ENCODE results near the gene AEBP1.

The AEBP1 gene

DNA sequence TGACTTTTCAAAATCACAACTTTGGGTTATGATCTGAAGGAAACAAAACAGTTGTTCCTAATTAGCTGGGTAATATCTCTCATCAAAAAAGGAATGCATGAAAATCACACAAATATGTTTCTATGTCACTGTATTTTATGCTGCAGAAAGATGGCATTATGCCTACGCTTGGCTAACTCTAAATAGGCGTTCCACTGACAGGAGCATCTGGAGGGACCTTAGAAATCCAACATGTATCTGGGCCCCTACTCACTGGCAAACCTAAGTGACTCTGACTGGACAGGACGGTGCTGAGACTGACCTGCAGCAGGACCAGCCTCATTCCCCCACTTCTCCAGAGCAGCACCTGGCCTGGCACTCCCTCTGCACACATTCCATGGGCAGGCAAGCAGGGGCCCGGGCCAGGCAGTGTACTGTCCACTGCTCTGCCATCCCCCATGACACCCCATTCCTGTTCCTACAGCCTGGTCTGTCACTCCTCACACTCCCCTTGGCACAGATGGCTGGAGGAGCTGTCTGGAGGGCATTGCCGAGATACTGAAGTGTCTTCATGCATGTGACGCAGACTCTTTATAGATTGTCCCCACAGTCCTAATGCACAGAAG lies 39.6 kb downstream of the AEBP1 start:
- Histone ChIP-seq H3K4ac (ENCODE audit: low read depth, low read length) (no peak overlapping the region), H3K4me1 (ENCODE audit: control insufficient read depth, low read depth, low read length) (peaks cover 7% of the 10 kb centered on the region), H3K56ac (ENCODE audit: low read length) (no peak overlapping the region), H3K4me3 (ENCODE audit: low read length) (no peak overlapping the region), H4K8ac (ENCODE audit: low read depth, low read length) (no peak overlapping the region), H3K27ac (ENCODE audit: low read depth, low read length) (no peak overlapping the region), H2BK5ac (ENCODE audit: low read length) (no peak overlapping the region), H2AK5ac (ENCODE audit: low read length) (no peak overlapping the region), H3K23ac (ENCODE audit: low read length) (no peak overlapping the region), H3K9ac (ENCODE audit: low read length) (no peak overlapping the region), H2BK120ac (ENCODE audit: low read depth, low read length) (no peak overlapping the region), H4K5ac (ENCODE audit: low read length) (no peak overlapping the region), H2BK15ac (replicated peaks; ENCODE audit: low read depth) (no peak overlapping the region), H3K79me2 (ENCODE audit: control insufficient read depth, insufficient read depth, low read length) (no peaks in the 10 kb centered on the region), H3K27me3 (ENCODE audit: insufficient read depth, low read length, poor library complexity) (no peaks in the 10 kb centered on the region), H3K79me1 (ENCODE audit: low read length) (no peaks in the 10 kb centered on the region), H3K36me3 (ENCODE audit: control insufficient read depth, insufficient read depth, low read length) (no peaks in the 10 kb centered on the region), H3K4me2 (ENCODE audit: low read length) (no peak overlapping the region), H3K18ac (ENCODE audit: low read length) (no peak overlapping the region)
- no peak for DNase-seq
- WGBS (ENCODE audit: extremely low coverage, insufficient coverage, low lambda C conversion rate): no CpG with 5 or more reads among the region's 6 CpGs

DNA sequence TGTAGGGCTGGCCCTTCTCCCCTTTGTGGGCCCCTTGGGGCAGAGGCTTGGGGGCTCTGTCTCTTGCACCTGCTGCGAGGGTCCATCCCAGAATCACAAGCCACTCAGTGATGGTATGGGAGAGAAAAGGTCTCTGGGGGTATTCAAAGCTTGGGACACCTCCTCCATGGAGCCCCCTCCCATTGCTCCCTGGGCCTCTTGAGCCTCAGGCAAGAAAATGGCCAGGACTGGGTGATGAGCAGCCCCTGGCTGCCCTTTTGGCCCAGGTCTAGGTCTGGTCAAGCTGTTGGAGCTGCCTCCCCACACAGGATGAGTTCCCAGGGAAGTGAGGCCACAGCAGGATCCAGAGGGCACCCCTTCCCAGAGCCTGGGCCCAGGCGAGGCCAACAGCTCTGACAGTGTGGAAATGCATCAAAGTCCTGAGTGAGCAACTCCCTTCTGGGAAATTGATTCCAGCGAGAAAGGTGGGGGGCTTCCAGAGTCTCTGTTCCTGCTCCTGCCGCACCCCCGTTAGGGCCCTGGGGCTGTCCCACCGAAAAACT lies 40.4 kb downstream of the AEBP1 start:
- no peak for DNase-seq
- no peak overlapping the region for H3K4ac ChIP-seq (ENCODE audit: low read depth, low read length)
- H3K79me2 ChIP-seq (ENCODE audit: control insufficient read depth, insufficient read depth, low read length): no peaks in the 10 kb centered on the region

DNA sequence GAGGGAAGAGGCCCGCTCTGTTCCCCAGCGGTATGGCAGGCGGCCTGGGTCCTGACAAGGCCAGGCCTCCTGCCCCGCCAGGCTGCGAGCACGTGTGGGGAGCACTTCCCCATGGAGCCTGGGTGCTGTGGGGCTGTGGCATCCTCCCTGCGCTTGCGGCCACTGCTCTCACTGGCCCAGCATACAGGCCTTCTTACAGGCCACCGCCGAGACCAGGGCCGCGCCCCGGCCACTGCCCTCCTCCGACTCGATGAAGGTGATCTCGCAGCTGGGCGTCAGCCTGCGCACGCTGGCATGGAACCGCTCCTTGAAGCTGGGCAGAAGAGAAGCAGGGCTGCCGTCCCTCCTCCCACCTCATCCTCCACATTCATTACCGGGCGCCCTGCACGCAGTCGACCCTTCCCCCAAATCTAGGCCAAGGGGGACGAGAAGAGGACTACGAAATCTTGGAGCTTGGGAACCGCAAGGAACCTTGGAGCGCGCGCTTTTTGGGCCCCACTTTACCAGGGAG lies 40.9 kb downstream of the AEBP1 start:
- Histone ChIP-seq H3K18ac (ENCODE audit: low read length) (no peak overlapping the region), H3K79me1 (ENCODE audit: low read length) (no peaks in the 10 kb centered on the region), H4K5ac (ENCODE audit: low read length) (no peak overlapping the region), H3K4me2 (ENCODE audit: low read length) (peak overlapping the region; percentile 60), H3K36me3 (ENCODE audit: control insufficient read depth, insufficient read depth, low read length) (no peaks in the 10 kb centered on the region), H2BK15ac (replicated peaks; ENCODE audit: low read depth) (no peak overlapping the region), H3K79me2 (ENCODE audit: control insufficient read depth, insufficient read depth, low read length) (no peaks in the 10 kb centered on the region), H3K4ac (ENCODE audit: low read depth, low read length) (no peak overlapping the region), H3K23ac (ENCODE audit: low read length) (no peak overlapping the region), H3K27ac (ENCODE audit: low read depth, low read length) (no peak overlapping the region), H3K4me3 (ENCODE audit: low read length) (no peak overlapping the region), H3K27me3 (ENCODE audit: insufficient read depth, low read length, poor library complexity) (no peaks in the 10 kb centered on the region), H2BK120ac (ENCODE audit: low read depth, low read length) (no peak overlapping the region), H2BK5ac (ENCODE audit: low read length) (no peak overlapping the region), H3K56ac (ENCODE audit: low read length) (peak overlapping the region; percentile 80), H3K9ac (ENCODE audit: low read length) (peak overlapping the region; percentile 22), H3K4me1 (ENCODE audit: control insufficient read depth, low read depth, low read length) (peaks cover 7% of the 10 kb centered on the region), H2AK5ac (ENCODE audit: low read length) (no peak overlapping the region), H4K8ac (ENCODE audit: low read depth, low read length) (no peak overlapping the region)
- WGBS (ENCODE audit: extremely low coverage, insufficient coverage, low lambda C conversion rate): no CpG with 5 or more reads among the region's 31 CpGs
- DNase-seq: no peak

More for the DNA sequence above, 40.4 kb downstream of the AEBP1 start:
- Histone ChIP-seq H3K79me1 (ENCODE audit: low read length) (no peaks in the 10 kb centered on the region), H3K4me3 (ENCODE audit: low read length) (no peak overlapping the region), H3K4me1 (ENCODE audit: control insufficient read depth, low read depth, low read length) (peaks cover 7% of the 10 kb centered on the region), H3K27ac (ENCODE audit: low read depth, low read length) (no peak overlapping the region), H2BK120ac (ENCODE audit: low read depth, low read length) (no peak overlapping the region), H4K8ac (ENCODE audit: low read depth, low read length) (no peak overlapping the region), H3K4me2 (ENCODE audit: low read length) (no peak overlapping the region), H3K9ac (ENCODE audit: low read length) (no peak overlapping the region), H2BK5ac (ENCODE audit: low read length) (no peak overlapping the region), H4K5ac (ENCODE audit: low read length) (no peak overlapping the region), H3K36me3 (ENCODE audit: control insufficient read depth, insufficient read depth, low read length) (no peaks in the 10 kb centered on the region), H2BK15ac (replicated peaks; ENCODE audit: low read depth) (no peak overlapping the region), H3K23ac (ENCODE audit: low read length) (no peak overlapping the region), H3K56ac (ENCODE audit: low read length) (no peak overlapping the region), H3K18ac (ENCODE audit: low read length) (no peak overlapping the region), H3K27me3 (ENCODE audit: insufficient read depth, low read length, poor library complexity) (no peaks in the 10 kb centered on the region), H2AK5ac (ENCODE audit: low read length) (no peak overlapping the region)
- WGBS (ENCODE audit: extremely low coverage, insufficient coverage, low lambda C conversion rate): no CpG with 5 or more reads among the region's 6 CpGs

DNA sequence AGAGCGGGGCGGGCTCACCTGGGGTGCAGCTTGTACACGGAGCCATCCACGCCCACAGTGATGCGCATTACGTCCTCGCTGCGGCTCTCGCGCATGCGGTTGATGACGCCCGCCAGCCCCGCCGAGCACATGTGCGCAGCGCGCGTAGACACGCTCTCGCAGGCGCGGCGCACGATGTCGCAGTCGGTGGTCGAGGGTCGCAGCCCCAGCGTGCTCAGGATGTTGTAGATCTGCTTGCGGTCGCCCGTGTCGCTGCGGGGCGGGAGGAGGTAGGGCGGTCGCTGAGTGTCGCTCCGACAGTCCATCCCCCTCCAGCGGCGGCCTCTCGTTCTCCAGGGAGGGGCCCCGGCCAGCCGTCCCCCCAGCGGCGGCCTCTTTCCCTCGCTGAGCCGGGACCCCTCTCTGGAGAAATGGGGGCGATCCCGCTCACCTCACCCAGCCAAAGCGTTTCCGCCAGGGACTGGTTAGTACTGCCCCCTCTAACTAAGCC lies 41.4 kb downstream of the AEBP1 start:
- H4K5ac ChIP-seq (ENCODE audit: low read length): no peak overlapping the region
- H3K4me2 ChIP-seq (ENCODE audit: low read length): peak overlapping the region; percentile 60
- peaks cover 7% of the 10 kb centered on the region for H3K4me1 ChIP-seq (ENCODE audit: control insufficient read depth, low read depth, low read length)
- H2BK120ac ChIP-seq (ENCODE audit: low read depth, low read length): no peak overlapping the region
- DNase-seq: peak; percentile 48
- no peak overlapping the region for H3K4ac ChIP-seq (ENCODE audit: low read depth, low read length)
- no peak overlapping the region for H3K27ac ChIP-seq (ENCODE audit: low read depth, low read length)
- no peak overlapping the region for H3K18ac ChIP-seq (ENCODE audit: low read length)
- peak overlapping the region; percentile 9 for H3K4me3 ChIP-seq (ENCODE audit: low read length)
- H4K8ac ChIP-seq (ENCODE audit: low read depth, low read length): no peak overlapping the region
- H2BK5ac ChIP-seq (ENCODE audit: low read length): no peak overlapping the region
- H3K36me3 ChIP-seq (ENCODE audit: control insufficient read depth, insufficient read depth, low read length): no peaks in the 10 kb centered on the region
- H2AK5ac ChIP-seq (ENCODE audit: low read length): no peak overlapping the region
- peak overlapping the region; percentile 34 for H3K9ac ChIP-seq (ENCODE audit: low read length)
- no peak overlapping the region for H3K23ac ChIP-seq (ENCODE audit: low read length)
- no peaks in the 10 kb centered on the region for H3K79me1 ChIP-seq (ENCODE audit: low read length)
- no CpG with 5 or more reads among the region's 53 CpGs for WGBS (ENCODE audit: extremely low coverage, insufficient coverage, low lambda C conversion rate)
- no peaks in the 10 kb centered on the region for H3K79me2 ChIP-seq (ENCODE audit: control insufficient read depth, insufficient read depth, low read length)
- H3K27me3 ChIP-seq (ENCODE audit: insufficient read depth, low read length, poor library complexity): no peaks in the 10 kb centered on the region
- no peak overlapping the region for H2BK15ac ChIP-seq (replicated peaks; ENCODE audit: low read depth)
- peak overlapping the region; percentile 80 for H3K56ac ChIP-seq (ENCODE audit: low read length)

DNA sequence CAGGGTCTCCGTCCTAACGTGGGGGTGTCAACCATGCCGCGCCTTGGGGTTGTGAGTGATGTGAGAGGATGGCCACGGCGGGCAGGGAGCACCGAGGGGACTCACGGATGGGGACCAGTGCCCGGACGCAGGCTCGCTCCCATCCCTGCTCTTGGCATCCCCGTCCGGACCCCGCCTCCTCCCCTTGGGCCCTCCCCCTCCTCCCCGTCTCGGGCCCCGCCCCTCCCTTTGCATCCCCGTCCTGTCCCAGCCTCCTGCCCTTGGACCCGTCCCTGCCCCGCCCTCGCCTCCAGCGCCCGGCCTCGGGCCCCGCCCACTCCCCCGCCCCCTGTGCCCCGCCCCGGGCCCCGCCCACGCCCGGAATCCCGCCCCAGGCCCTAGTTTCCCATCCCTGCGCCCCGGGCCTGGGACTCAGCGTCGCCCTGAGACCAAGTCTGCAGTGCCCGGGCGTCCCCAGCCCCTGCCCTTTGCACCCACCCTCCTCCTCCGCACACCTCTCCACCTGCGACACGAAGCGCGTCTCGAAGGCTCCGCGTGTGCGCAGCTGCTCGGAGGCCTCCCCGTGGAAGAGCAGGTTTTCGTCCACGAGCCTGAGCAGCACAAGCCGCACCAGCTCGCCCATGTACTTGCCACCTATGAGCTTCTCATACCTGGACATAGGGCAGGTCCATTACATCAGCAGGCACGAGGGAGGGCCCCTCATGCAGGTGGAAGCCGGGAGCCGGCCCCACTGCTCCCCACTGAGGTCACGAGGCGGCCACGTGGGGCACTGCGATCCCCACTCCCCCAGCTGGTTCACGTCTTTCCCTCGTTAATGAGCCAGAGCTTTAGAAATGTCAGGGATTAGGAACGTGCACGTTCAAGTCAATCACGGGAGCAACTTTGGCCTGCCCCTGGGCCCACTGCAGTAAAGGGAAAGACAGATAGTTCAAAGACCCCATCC lies 42.1 kb downstream of the AEBP1 start:
- H3K56ac ChIP-seq (ENCODE audit: low read length): peak overlapping the region; percentile 80
- H3K4me2 ChIP-seq (ENCODE audit: low read length): peak overlapping the region; percentile 60
- H2BK120ac ChIP-seq (ENCODE audit: low read depth, low read length): no peak overlapping the region
- no CpG with 5 or more reads among the region's 65 CpGs for WGBS (ENCODE audit: extremely low coverage, insufficient coverage, low lambda C conversion rate)
- H3K27me3 ChIP-seq (ENCODE audit: insufficient read depth, low read length, poor library complexity): no peaks in the 10 kb centered on the region
- no peak overlapping the region for H3K23ac ChIP-seq (ENCODE audit: low read length)
- no peak overlapping the region for H2AK5ac ChIP-seq (ENCODE audit: low read length)
- no peak overlapping the region for H3K18ac ChIP-seq (ENCODE audit: low read length)
- H2BK15ac ChIP-seq (replicated peaks; ENCODE audit: low read depth): no peak overlapping the region
- H3K27ac ChIP-seq (ENCODE audit: low read depth, low read length): no peak overlapping the region
- H3K36me3 ChIP-seq (ENCODE audit: control insufficient read depth, insufficient read depth, low read length): no peaks in the 10 kb centered on the region
- peak overlapping the region; percentile 9 for H3K4me3 ChIP-seq (ENCODE audit: low read length)
- H3K79me1 ChIP-seq (ENCODE audit: low read length): no peaks in the 10 kb centered on the region
- peak overlapping the region; percentile 34 for H3K9ac ChIP-seq (ENCODE audit: low read length)
- DNase-seq: peak; percentile 95
- no peaks in the 10 kb centered on the region for H3K79me2 ChIP-seq (ENCODE audit: control insufficient read depth, insufficient read depth, low read length)
- no peak overlapping the region for H4K8ac ChIP-seq (ENCODE audit: low read depth, low read length)
- H2BK5ac ChIP-seq (ENCODE audit: low read length): no peak overlapping the region
- no peak overlapping the region for H4K5ac ChIP-seq (ENCODE audit: low read length)
- H3K4ac ChIP-seq (ENCODE audit: low read depth, low read length): no peak overlapping the region
- peaks cover 7% of the 10 kb centered on the region for H3K4me1 ChIP-seq (ENCODE audit: control insufficient read depth, low read depth, low read length)

All from mesendoderm (in vitro differentiated cells).